Fibroblast of the aortic adventitia (primary cell): Measurements from ENCODE around the gene PCK1. TPM values are rescaled to one million over a fixed set of nuclear protein-coding genes. Genes with fewer than 3 reads are reported as not detected.

Experiments
- DNase-seq: peaks from one replicate; pipeline ENCODE4 v3.0.0-alpha.2; 2010; ENCODE audit warnings: low read depth
- H3K4me3 ChIP-seq: 2 replicates; pipeline ENCODE4 v1.5.1; 2011; ENCODE audit warnings: low read depth, mild to moderate bottlenecking, control low read depth, low read length, moderate library complexity
- total RNA-seq: library from RNA; depleted of rRNA; stranded (reverse); fragments of >200 nt; gene quantifications from 2 replicates; pipeline ENCODE4 v1.2.3, GENCODE V29; 2012; ENCODE audit warnings: low replicate concordance
- TF ChIP-seq, protein P1 (sequence below): IDR thresholded peaks from 2 replicates; pipeline ENCODE4 v1.5.1; 2011; ENCODE audit warnings: mild to moderate bottlenecking, low read length, control low read depth, inconsistent platforms; ENCODE audit not compliant: insufficient read depth

The PCK1 gene
- total RNA-seq, 1 donor = not detected

DNA sequence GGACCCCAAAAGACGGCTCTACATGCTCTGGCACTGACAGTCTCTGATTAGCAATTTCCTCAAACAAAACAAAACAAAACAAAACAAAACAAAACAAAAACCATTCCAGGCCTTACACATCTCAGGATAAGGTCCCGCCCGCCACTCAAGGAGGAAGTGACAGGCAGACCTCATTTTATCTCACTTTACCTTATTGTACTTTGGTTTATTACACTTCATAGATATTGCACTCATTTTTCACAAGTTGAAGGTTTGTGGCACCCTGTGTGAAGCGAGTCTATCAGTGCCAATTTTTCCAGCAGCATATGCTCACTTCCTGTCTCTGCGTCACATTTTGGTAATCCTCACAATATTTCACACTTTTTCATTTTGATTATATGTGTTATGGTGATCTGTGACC lies 44.1 kb downstream of the PCK1 start:
- H3K4me3 ChIP-seq = no peak overlapping the region
- TF ChIP-seq, protein P1, sequence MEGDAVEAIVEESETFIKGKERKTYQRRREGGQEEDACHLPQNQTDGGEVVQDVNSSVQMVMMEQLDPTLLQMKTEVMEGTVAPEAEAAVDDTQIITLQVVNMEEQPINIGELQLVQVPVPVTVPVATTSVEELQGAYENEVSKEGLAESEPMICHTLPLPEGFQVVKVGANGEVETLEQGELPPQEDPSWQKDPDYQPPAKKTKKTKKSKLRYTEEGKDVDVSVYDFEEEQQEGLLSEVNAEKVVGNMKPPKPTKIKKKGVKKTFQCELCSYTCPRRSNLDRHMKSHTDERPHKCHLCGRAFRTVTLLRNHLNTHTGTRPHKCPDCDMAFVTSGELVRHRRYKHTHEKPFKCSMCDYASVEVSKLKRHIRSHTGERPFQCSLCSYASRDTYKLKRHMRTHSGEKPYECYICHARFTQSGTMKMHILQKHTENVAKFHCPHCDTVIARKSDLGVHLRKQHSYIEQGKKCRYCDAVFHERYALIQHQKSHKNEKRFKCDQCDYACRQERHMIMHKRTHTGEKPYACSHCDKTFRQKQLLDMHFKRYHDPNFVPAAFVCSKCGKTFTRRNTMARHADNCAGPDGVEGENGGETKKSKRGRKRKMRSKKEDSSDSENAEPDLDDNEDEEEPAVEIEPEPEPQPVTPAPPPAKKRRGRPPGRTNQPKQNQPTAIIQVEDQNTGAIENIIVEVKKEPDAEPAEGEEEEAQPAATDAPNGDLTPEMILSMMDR = no peak
- DNase-seq = no peak

DNA sequence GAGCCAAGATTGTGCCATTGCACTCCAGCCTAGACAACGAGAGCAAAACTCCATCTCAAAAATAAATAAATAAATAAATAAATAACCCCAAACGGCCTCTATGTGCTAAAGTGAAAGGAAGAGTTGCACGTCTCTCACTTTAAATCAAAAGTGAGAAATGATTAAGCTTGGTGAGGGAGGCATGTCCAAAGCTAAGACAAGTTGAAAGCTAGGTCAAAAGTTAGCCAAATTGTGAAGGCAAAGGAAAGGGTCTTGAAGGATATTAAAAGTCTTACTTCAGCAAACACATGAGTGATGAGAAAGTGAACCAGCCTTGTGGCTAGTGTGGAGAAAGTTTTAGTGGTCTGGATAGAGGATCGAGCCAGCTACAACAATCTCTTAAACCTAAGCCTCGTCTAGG lies 45.0 kb downstream of the PCK1 start:
- no peak overlapping the region for H3K4me3 ChIP-seq
- no peak for DNase-seq
- TF ChIP-seq, protein P1 = no peak

DNA sequence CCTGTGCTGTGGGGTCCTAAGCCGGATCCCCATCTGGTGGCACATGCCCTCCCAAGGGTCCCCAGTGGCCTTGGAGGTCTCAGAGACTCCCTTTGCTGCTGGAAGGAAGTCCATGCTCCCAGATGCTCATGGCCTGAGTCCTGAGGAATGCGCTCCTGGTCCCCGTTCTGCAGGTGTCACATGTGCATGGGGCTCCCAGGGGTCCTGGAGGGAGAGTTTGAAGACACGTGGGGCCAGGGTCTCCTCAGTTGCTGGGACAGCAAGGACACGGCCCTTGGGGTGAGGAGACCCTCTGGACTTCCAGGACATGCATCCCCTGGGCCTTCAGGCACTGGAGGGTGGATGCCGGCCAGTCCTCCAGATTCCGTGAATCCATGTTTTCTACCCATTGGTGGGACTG lies 47.6 kb downstream of the PCK1 start:
- DNase-seq = no peak
- TF ChIP-seq, protein P1 = no peak
- H3K4me3 ChIP-seq = no peak overlapping the region

DNA sequence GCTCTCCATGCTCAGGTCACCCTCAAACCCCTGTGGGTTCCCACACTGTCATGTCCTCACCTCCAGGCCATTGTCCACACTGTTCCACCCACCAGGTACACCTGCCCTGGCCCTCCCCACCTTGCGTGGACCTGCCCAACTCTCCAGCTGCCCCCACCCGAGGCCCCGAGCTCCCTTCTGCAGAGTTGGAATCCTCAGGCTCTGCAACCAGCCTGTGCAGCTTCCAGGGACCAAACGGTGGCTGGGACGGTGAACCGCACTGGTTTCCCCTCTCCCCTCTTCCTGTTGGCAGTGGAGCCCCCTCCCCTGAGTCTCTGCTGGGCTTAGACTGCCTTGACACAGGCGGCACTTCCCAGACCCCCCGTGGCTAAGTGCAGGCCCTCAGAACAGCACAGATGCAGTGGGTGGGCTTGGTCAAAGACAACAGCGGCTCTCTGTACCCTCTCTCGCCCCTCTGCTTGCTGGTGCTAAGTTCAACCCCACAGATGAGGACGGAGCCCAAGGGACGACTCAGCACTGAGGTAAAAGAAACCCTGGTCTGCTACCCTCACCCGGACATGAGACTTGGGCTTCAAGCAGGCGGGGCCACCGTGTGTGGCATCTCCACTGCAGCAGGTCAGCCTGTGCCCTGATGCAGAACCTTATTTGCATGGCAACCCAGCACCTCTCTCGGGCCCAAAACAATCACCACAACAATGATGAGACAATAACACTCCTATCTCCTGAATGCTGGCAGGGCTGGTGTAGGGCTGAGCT lies 48.4 kb downstream of the PCK1 start:
- no peak overlapping the region for H3K4me3 ChIP-seq
- TF ChIP-seq, protein P1 = no peak
- no peak for DNase-seq

DNA sequence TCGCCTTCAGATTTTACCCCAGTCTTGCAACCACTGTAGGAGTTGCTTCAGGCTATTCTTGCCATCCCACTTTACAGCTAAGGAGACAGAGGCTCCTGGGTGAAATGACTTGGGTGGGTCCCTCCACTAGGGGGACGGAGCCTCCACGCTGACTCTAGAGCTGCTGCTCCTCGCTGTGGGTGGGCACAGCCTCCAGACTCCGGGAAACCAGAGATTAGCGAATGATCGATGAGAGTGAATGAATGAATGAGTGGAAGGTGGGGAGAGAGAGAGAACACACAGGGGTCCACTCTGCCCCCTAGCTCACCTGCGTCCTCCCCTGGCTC lies 48.9 kb downstream of the PCK1 start:
- no peak for DNase-seq
- no peak overlapping the region for H3K4me3 ChIP-seq
- TF ChIP-seq, protein P1 = no peak

DNA sequence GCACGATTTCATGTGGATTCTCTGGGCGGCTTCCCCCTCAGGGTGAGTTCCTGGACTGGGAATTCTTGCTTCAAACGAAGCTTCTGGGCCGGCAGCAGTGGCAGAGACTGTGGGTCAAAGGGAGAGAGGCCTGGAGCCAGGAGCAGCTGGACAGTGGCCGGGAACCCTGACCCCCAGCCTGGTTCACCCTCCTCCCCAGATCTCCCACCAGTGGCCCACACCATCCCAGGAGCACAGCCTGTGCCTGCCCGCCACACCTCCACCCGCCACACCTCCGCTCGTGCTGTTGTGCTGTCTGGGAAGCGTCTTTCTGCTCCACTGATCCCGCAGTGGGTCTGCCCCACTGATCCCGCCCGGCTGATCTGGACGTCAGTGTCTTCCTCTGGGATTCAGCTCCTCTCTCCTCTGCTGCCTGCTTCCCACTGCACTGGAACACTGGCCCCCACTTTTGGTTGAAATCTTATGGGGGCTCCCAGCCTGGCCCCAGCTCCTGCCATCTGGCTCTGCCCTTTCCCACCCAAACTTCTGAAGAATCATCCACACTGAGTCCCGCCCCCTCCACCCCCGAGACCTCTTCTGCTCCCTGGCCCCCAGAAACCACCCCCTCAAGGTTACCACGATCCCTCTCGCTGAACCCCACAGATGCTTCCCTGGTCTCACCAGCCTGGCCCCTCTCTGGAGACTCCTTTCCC lies 49.5 kb downstream of the PCK1 start:
- TF ChIP-seq, protein P1 = no peak
- DNase-seq = no peak
- no peak overlapping the region for H3K4me3 ChIP-seq
